HG03521 (cell line): ENCODE results near the gene MRGPRE.

Experiments
- ATAC-seq: cut with Tn5 transposase; IDR thresholded peaks from one replicate; pipeline ENCODE4 v1.9.1; 2021; ENCODE audit warnings: mild to moderate bottlenecking, moderate library complexity; ENCODE audit not compliant: unreplicated experiment

MRGPRE gene

GRCh38 chr11:3197878-3198528 is 34.2 kb downstream of the MRGPRE start:
- ATAC-seq, result no peak

- ATAC-seq, result no peak
These were observed 35.0 kb downstream of the MRGPRE start for GRCh38 chr11:3197044-3197695.

DNA sequence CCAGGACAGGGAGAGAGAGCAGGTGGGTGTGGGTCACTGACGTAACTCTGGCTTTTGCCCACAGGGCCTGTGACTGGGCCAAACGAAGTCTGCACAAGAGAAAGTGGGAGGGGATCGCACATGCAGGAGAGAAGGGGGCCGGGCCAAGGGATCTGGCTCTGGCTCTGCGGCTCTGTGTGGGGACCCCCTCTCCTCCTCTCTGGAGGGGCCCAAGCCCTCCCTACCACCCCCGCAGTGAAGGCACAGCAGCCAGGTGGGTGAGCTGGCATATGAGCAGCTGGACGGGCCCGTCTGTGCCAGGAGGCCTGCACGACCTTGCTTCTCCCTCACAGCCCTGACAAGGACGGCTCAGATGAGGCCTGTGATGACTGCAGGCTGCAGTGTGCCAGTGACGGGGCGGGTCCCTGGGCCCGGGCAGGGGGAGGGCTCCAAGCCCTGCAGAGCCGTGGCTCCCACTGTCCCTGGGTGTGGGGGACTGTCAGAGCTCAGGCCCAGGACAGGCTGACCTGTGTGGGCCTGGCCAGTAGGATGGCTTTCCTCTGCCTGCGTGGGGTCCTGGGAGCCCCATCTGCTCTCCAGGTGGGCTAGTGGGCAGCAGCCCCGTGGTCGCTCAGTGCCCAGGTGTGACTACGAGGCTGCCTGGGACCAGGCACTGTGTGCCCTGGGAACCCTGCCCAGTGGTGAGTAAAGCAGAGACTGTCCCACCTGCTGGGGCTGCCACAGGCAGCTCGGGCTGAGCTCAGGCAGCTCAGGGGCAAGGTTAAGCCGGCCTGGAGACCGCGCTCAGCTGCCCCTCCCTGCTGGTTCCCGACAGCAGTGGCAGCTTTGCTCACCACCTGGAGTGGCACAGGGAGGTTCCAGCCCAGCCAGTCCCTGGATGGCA is 35.8 kb downstream of the MRGPRE start:
- ATAC-seq, result no peak

DNA sequence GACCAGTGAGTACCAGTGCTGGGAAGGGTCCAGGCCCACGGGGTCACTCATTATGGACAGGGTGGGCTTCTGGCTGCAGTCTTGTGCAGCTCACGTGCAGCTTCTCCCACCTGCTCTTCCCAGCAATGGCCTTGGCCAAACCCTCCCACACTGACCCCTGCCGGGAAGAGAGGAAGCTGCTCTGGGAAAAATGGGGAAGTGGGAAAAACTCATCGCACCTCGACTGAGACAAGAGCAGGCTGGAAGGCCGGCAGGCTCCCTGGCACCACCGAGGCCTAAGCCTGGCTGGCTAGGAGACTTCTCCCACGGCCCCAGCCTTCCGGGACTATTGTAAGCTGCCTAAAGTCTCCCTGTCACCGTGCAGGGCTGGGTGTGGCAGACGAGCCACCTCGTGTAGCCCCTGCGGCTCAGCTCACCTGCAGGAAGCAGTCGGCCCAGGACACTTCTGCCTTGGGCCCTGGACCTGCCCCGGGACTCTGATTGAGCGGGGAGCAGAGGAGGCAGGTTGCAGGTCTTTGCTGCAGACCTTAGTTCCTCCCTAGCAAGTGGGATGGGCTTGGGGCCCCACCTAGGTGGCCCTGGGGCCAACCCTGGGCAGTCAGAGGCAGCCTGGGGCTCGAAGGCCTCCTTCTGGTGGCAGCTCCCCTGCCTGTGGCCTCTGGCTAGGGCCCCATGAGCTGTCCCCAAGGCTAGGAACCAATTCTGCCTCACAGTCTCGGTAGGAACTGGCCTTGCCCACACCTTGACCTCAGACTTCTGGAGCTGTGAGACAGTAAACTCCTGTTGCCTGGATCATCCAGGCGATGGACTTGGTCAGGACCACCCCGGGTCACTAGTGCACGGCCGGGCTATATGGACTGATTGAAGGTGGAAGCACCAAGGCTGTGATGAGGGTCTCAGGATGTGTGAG is 36.7 kb downstream of the MRGPRE start:
- no peak for ATAC-seq

DNA sequence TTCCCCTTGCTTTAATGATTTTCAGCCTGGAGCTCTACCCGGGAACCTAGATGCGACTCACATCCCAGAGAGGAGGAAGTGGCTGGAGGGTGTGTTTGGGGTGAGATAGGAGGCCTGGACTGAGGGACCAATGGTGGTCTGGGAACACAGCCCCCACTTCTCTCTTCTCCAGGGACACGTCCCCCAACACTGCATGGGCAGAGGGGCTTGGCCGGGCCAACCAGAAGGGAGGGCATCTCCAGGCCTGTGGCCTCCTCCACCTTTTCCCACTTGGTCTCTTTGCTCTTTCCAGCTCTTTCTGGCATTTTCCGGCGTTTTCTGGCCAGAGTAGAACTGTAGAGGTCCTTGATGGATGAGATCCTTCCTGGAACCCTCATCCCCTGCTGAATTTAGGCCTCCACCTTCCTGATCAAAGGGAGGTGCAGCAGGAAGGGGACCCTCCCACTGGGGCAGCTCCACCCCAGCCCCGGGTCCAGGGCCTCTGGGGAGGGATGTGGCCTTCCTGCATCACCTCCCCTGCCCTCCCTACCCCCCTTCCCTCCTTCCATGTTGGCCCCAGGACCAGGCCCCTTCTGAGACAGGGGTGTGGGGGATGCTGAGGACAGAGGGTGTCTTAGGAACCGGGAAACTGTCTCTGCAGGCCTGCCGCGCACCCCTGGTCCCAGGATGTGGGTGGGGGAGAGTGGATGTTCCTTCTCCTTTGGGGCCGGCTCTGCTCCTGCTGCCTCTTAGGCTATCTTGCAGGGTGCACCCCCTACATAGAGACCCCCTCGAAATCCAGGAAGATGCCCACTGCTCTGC is 38.0 kb downstream of the MRGPRE start:
- ATAC-seq, result no peak

GRCh38 chr11:3193373-3194015 is 38.7 kb downstream of the MRGPRE start:
- no peak for ATAC-seq

- ATAC-seq, result no peak
These were observed 39.5 kb downstream of the MRGPRE start for GRCh38 chr11:3192511-3193372.

GRCh38 chr11:3191586-3192324 is 40.5 kb downstream of the MRGPRE start:
- no peak for ATAC-seq

DNA sequence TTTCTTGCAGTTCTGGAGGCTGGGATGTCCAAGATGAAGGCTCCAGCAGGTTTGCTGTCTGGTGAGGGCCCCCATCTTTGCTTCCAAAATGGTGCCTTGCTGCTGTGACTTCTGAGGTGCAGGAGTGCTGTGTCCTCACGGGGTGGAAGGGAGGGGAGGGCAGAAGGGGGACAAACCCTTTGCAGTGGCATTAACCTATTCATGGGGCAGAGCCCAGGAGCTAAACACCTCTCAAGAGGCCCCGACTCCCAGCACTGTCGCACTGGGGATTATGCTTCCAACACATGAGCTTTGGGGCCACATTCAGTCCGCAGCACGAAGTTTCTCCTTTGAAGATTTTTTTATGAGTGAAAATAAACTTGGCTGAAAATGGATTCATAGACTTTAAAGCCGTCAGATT is 41.6 kb downstream of the MRGPRE start:
- no peak for ATAC-seq

DNA sequence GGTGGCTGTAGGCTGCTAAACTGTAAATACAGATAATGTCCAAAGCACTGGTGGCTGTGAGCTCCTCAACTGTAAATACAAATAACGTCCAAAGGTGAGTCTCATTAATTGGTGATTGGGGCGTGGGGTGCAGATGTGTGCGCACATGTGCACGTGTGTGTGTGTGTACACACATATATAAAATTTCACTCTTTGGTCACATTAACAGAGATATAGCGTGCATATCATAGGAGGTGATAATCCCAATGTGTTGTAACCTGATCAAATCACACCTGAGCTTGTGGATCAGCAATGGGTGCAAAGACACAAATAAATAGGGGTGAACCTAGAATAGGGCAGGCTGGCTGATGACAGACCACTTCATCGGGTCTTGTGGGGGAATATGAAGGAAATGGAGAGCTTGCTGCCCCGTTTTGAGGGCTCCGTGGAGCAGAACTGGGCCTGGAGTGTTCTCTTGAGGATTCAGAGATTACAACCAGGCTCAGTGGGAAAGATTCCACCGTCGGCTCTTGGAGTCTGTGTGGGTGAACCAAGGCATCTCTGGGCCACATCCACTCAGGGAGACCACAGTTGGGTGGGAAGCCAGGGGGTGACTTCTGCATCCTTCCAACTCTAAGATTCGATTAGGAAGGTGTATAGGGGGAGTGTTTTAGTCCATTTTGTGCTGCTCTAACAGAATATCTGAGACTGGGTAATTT is 42.2 kb downstream of the MRGPRE start:
- ATAC-seq, result no peak

GRCh38 chr11:3189196-3189843 is 42.9 kb downstream of the MRGPRE start:
- no peak for ATAC-seq

GRCh38 chr11:3188496-3189195 is 43.6 kb downstream of the MRGPRE start:
- no peak for ATAC-seq

GRCh38 chr11:3186166-3186953 is 45.9 kb downstream of the MRGPRE start:
- ATAC-seq, result no peak

GRCh38 chr11:3184732-3185347 is 47.4 kb downstream of the MRGPRE start:
- ATAC-seq, result no peak

DNA sequence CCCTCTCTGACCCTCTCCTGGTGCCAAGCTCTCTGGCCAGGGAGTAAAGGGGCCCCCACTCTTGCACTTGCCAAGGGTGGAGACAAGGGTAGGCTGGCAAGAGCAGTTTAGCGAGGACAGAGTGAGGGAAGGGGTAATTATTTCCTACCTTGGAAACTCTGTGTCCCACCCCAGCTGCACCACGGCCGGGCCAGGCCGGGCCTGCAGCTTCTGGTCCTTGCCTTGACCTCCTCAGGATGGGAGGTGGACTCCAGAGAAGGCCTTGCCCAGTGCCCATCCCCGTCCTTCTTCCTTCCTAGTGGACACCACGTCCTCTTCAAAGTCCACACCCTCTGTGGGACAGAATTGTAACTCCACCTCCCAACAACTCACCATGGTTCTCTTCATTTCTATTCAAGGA is 48.7 kb downstream of the MRGPRE start:
- no peak for ATAC-seq
